CD4-positive, alpha-beta memory T cell (primary cell): ENCODE results near the gene NCL. TPM values are rescaled to one million over a fixed set of nuclear protein-coding genes. Genes with fewer than 3 reads are reported as not detected.
A peak's percentile ranks its signal among the peaks of the same experiment; 100 is the strongest.

Source experiments
- CTCF ChIA-PET: fragments of 350-600 bp; sonication (Branson Sonifier 250); formaldehyde crosslinking; loops from one replicate; lab custom pipeline; 2021; ENCODE audit warnings: inconsistent platforms; ENCODE audit not compliant: partially characterized antibody; lab: Charles Lee
- POLR2A ChIA-PET: fragments of 350-600 bp; sonication (Branson Sonifier 250); formaldehyde crosslinking; loops from one replicate; lab custom pipeline; 2021; ENCODE audit not compliant: partially characterized antibody; lab: Charles Lee
- DNase-seq, 5 donors: peaks; one replicate each; pipeline versions ENCODE4 v3.0.0 to v3.0.0-alpha.2; 2020 to 2022; ENCODE audit warnings: mixed read lengths in 1 of 5
- H3K27ac ChIP-seq: one replicate; pipeline ENCODE4 v1.7.0; 2013; ENCODE audit warnings: low read depth, low read length
- H3K27me3 ChIP-seq: 2 replicates; pipeline ENCODE4 v1.7.0; 2013; ENCODE audit warnings: mild to moderate bottlenecking, low read length, moderate library complexity; ENCODE audit not compliant: insufficient read depth
- H3K36me3 ChIP-seq: 2 replicates; pipeline ENCODE4 v1.7.0; 2013; ENCODE audit warnings: mild to moderate bottlenecking, low read length, moderate library complexity; ENCODE audit not compliant: insufficient read depth
- H3K4me1 ChIP-seq: 2 replicates; pipeline ENCODE4 v1.7.0; 2013; ENCODE audit warnings: mild to moderate bottlenecking, low read length, moderate library complexity; ENCODE audit not compliant: insufficient read depth
- H3K4me3 ChIP-seq, 2 donors: one replicate each; pipeline ENCODE4 v1.7.0; 2013; ENCODE audit warnings: low read length in 2 of 2, mild to moderate bottlenecking in 1 of 2
- H3K9me3 ChIP-seq, 2 donors: one replicate each; pipeline ENCODE4 v1.7.0; 2013; ENCODE audit warnings: low read length in 2 of 2, control low read depth in 1 of 2; ENCODE audit not compliant: control insufficient read depth in 1 of 2
- H3K27ac Mint-ChIP-seq, 7 donors: one replicate each; pipeline ENCODE4 v1.8.0; 2020 to 2021; ENCODE audit warnings: mixed read lengths in 7 of 7, mild to moderate bottlenecking in 6 of 7, inconsistent platforms in 3 of 7, moderate library complexity in 3 of 7
- H3K27me3 Mint-ChIP-seq, 2 donors: one replicate each; pipeline ENCODE4 v1.8.0; 2020 to 2021; ENCODE audit warnings: mixed read lengths in 2 of 2
- H3K36me3 Mint-ChIP-seq, 2 donors: one replicate each; pipeline ENCODE4 v1.8.0; 2020 to 2021; ENCODE audit warnings: mixed read lengths in 2 of 2, inconsistent platforms in 1 of 2, mild to moderate bottlenecking in 1 of 2
- H3K4me1 Mint-ChIP-seq, 4 donors: one replicate each; pipeline ENCODE4 v1.8.0; 2020 to 2021; ENCODE audit warnings: mixed read lengths in 4 of 4, mild to moderate bottlenecking in 1 of 4
- H3K4me3 Mint-ChIP-seq, 8 donors: one replicate each; pipeline ENCODE4 v1.8.0; 2020 to 2021; ENCODE audit warnings: mixed read lengths in 8 of 8, mild to moderate bottlenecking in 7 of 8, moderate library complexity in 6 of 8, inconsistent platforms in 3 of 8
- H3K9me3 Mint-ChIP-seq, 8 donors: one replicate each; pipeline ENCODE4 v1.8.0; 2020 to 2021; ENCODE audit warnings: mixed read lengths in 8 of 8, mild to moderate bottlenecking in 5 of 8, inconsistent platforms in 3 of 8, moderate library complexity in 1 of 8
- intact Hi-C: fragments of 100-400 bp; cut with micrococcal nuclease; formaldehyde crosslinking; loops from one replicate; pipeline ENCODE4 v1.15.1; 2023
- polyA plus RNA-seq, 2 donors: library from polyadenylated mRNA; unstranded; fragments of 300-500 nt; fragmentation: Illumina TruSeq; gene quantifications; one replicate each; pipeline ENCODE4 v1.2.3, GENCODE V29; 2021
- total RNA-seq, 2 experiments: library from RNA; stranded (reverse); gene quantifications; one replicate each; pipeline ENCODE4 v1.2.3, GENCODE V29; 2021

Gene NCL, protein sequence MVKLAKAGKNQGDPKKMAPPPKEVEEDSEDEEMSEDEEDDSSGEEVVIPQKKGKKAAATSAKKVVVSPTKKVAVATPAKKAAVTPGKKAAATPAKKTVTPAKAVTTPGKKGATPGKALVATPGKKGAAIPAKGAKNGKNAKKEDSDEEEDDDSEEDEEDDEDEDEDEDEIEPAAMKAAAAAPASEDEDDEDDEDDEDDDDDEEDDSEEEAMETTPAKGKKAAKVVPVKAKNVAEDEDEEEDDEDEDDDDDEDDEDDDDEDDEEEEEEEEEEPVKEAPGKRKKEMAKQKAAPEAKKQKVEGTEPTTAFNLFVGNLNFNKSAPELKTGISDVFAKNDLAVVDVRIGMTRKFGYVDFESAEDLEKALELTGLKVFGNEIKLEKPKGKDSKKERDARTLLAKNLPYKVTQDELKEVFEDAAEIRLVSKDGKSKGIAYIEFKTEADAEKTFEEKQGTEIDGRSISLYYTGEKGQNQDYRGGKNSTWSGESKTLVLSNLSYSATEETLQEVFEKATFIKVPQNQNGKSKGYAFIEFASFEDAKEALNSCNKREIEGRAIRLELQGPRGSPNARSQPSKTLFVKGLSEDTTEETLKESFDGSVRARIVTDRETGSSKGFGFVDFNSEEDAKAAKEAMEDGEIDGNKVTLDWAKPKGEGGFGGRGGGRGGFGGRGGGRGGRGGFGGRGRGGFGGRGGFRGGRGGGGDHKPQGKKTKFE
- total RNA-seq (100 to 1,000 TPM; 380 to 390 TPM), polyA plus RNA-seq (100 to 1,000 TPM; 150 to 593 TPM)

DNA sequence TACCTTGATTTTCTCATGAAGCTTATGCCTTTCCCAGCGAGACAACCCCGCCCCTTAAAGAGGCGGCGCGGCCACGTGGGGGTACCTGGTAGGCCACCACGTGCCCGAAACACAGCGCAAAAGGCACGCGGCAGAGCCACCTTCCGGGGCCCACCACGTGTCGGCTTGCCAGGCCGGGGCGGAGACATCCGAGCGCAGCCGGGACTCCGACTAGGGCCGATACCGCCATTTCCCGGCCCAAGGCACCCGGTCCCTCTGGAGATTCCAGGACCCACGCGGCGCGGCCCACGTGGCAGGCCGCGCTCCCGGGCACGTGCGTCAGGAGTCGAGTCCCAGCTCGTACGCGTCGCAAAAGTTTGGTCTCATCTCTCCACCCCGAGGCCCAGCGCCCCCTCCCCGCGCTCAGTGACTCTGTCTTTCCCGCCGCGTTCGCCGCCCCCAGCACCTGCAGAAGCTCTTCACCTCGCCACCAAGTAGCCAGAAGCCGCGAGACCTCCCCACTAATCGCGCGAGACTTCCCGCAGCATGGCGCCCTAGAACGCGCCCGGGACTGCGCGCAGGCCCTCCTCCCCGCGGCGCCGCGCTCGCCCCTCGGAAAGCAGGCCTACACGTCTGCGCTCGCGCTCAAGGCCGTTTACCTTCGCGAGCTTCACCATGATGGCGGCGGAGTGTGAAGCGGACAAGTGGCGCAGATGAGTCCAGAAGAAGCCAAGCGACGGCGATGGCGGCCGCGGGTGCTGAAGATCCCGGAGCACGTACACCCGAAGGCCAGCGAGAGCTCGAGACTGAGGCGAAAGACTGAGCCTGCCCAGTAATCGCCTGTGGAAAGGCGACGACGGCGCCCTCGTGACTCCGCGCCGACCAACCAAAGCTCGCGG lies at the start of gene NCL:
TSS of gene NCL (minus strand) at position 787 of the 878 bp plus-strand sequence. CDS start at position 656, 131 bp downstream.
- ChIA-PET POLR2A (interaction anchor here (0.5 to 9.2 kb wide), 32 partner anchors 10 to 1086 kb away, joined by 3 to 128 read pairs (median 5); partner anchors contain the start of genes COPS7B, EIF4E2, PSMD1 and PTMA), CTCF (interaction anchor here (0.6 to 10.2 kb wide), 8 partner anchors 12 to 211 kb away, joined by 3 to 111 read pairs (median 4); no protein-coding TSS in a partner anchor)
- Histone ChIP-seq H3K4me3 (peak within 1 kb of the TSS; percentile 77 to 92), H3K4me1 (peaks cover 51% of the 10 kb centered on the region), H3K36me3 (peaks cover 44% of the 10 kb centered on the region), H3K9me3 (no peaks in the 10 kb centered on the region), H3K27ac (peak within 1 kb of the TSS; percentile 96), H3K27me3 (no peaks in the 10 kb centered on the region)
- Mint-ChIP-seq H3K9me3 (peaks cover 0 to 5% (median 0%) of the 10 kb centered on the region in 8 donors), H3K4me3 (peak within 1 kb of the TSS; percentile 92 to 98 (median 96)), H3K27me3 (peaks cover 0 to 3% of the 10 kb centered on the region in 2 donors), H3K36me3 (peaks cover 37 to 48% of the 10 kb centered on the region in 2 donors), H3K4me1 (peaks cover 31 to 59% (median 45%) of the 10 kb centered on the region in 4 donors), H3K27ac (peak within 1 kb of the TSS; percentile 99 to 100 (median 99))
- DNase-seq: peak; percentile 90 to 96 (median 92)
- intact Hi-C loops: loop anchor here (1.0 to 5.0 kb wide), 7 partner anchors 12 to 317 kb away; partner anchors contain the start of genes PDE6D and PTMA

DNA sequence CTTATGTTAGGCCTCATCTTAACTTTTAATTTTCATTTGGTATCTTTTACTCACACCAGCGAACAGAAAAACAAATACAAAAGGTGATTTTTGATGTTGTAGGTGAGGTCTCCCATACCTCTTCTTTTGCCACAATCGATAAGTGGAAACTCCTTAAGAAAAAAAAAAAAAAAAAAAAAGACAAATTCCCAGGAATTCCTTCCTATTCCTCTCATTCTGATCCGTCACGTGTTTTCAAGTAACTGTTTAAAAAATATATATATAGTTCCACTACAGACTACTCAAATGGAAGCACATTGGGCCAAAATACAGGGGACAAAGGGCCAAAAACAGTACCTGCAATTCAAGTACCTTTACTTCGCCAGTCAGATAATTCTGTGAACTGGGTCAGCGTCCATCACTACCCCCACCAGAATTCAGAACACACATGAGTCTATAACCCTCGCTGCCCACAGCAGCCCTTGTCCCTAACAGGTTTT lies 49.5 kb upstream of the NCL start:
- ChIA-PET CTCF (interaction anchor here (1.4 to 2.1 kb wide), 3 partner anchors 31 to 200 kb away, joined by 3 to 8 read pairs (median 5); no protein-coding TSS in a partner anchor), POLR2A (interaction anchor here (0.5 to 3.6 kb wide), 9 partner anchors 10 to 274 kb away, joined by 3 to 54 read pairs (median 4); partner anchors contain the start of genes NCL and PTMA)
- peak overlapping the region; percentile 87 for H3K27ac ChIP-seq
- Mint-ChIP-seq H3K36me3 (peaks cover 0 to 5% of the 10 kb centered on the region in 2 donors), H3K4me1 (peaks cover 14 to 25% (median 21%) of the 10 kb centered on the region in 4 donors), H3K9me3 (no peaks in the 10 kb centered on the region), H3K27ac (peak overlapping the region; percentile 94 to 99 (median 99)), H3K4me3 (peak overlapping the region; percentile 88 to 91 (median 90)), H3K27me3 (peaks cover 0 to 2% of the 10 kb centered on the region in 2 donors)
- H3K36me3 ChIP-seq: no peaks in the 10 kb centered on the region
- peak overlapping the region; percentile 63 to 84 for H3K4me3 ChIP-seq
- no peak for DNase-seq
- peaks cover 14% of the 10 kb centered on the region for H3K4me1 ChIP-seq
- intact Hi-C loops: loop anchor here (1.0 to 5.0 kb wide), 7 partner anchors 31 to 1039 kb away; partner anchors contain the start of genes EIF4E2, NCL, PDE6D and TIGD1
- no peaks in the 10 kb centered on the region for H3K27me3 ChIP-seq
- no peaks in the 10 kb centered on the region for H3K9me3 ChIP-seq

DNA sequence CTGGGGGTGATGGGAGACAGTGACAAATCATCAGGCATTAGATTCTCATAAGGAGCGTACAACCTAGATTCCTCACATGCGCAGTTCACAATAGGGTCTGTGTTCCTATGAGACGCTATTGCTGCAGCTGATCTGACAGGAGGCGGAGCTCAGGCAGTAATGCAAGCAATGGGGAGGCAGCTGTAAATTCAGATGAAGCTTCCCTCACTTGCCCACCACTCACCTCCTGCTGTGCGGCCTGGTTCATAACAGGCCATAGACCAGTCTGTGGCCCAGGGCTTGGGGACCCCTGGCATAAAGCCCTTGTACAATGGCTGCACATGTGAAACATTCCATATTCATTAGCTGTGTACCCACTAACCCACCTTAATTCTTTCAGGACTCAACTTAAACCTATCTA lies 47.9 kb upstream of the NCL start:
- no peaks in the 10 kb centered on the region for H3K9me3 ChIP-seq
- POLR2A ChIA-PET: interaction anchor here (3.6 kb wide), 1 partner anchor 48 kb away, joined by 54 read pairs; the partner anchor contains the start of gene NCL
- Mint-ChIP-seq H3K27ac (peak overlapping the region; percentile 22 to 81 (median 64)), H3K36me3 (peaks cover 0 to 5% of the 10 kb centered on the region in 2 donors), H3K9me3 (no peaks in the 10 kb centered on the region), H3K4me3 (no peak overlapping the region), H3K4me1 (peaks cover 10 to 20% (median 17%) of the 10 kb centered on the region in 4 donors), H3K27me3 (no peaks in the 10 kb centered on the region)
- CTCF ChIA-PET: interaction anchor here (0.9 to 1.9 kb wide), 7 partner anchors 21 to 46 kb away, joined by 3 to 5 read pairs (median 4); no protein-coding TSS in a partner anchor
- no peak overlapping the region for H3K4me3 ChIP-seq
- intact Hi-C loops: loop anchor here (5.0 kb wide), 2 partner anchors 270 to 1040 kb away; partner anchors contain the start of genes EIF4E2, PDE6D and TIGD1
- no peak overlapping the region for H3K27ac ChIP-seq
- DNase-seq: no peak
- no peaks in the 10 kb centered on the region for H3K36me3 ChIP-seq
- no peaks in the 10 kb centered on the region for H3K27me3 ChIP-seq
- peaks cover 14% of the 10 kb centered on the region for H3K4me1 ChIP-seq

DNA sequence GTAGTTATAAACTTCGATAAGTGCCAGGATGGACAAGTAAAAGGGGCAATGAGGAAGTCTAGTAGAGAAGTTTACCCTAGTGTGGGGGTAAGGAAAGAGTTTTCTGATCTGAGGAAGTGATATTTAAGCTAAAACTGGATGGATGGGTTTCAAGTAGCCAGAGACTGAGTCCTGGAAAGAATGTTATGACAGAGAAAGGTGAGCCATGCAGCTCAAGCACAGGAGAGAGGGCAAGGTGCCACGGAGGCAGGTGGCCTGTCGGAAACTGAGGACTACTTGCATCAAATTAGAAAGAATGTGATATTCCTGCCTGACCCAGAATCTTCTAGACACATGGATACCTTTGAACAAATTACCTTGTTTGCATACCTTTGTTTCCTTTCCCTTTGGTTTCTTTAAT lies 39.5 kb upstream of the NCL start:
- ChIA-PET POLR2A (no interaction called here), CTCF (interaction anchor here (3.1 kb wide), 1 partner anchor 23 kb away, joined by 24 read pairs; no protein-coding TSS in a partner anchor)
- H3K27me3 ChIP-seq: no peaks in the 10 kb centered on the region
- no peak overlapping the region for H3K4me3 Mint-ChIP-seq
- H3K4me1 ChIP-seq: no peaks in the 10 kb centered on the region
- H3K36me3 Mint-ChIP-seq: peaks cover 7 to 26% of the 10 kb centered on the region in 2 donors
- H3K4me3 ChIP-seq: no peak overlapping the region
- H3K27me3 Mint-ChIP-seq: no peaks in the 10 kb centered on the region
- DNase-seq: no peak
- H3K4me1 Mint-ChIP-seq: no peaks in the 10 kb centered on the region
- intact Hi-C loops: no loop called here
- H3K9me3 ChIP-seq: no peaks in the 10 kb centered on the region
- no peak overlapping the region for H3K27ac ChIP-seq
- H3K9me3 Mint-ChIP-seq: no peaks in the 10 kb centered on the region
- no peaks in the 10 kb centered on the region for H3K36me3 ChIP-seq
- H3K27ac Mint-ChIP-seq: no peak overlapping the region

DNA sequence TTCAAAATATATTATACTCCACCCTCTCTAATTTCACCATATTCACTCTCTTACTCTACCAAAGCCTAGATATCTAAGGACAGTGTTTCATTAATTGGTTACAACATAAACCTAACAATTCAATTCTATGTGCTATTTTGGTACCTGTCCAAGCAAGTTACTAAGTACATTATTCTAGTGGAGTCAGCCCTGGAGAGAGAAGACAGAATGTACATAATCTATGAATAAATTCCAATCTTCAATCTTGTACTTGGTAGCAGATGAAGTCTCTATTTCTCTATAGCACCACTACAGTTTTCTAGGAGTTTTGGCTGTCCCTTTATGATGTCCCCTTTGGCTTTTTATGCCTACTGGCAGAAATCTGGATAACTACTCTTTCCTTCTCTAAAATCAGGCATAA lies 38.3 kb upstream of the NCL start:
- H3K36me3 ChIP-seq: no peaks in the 10 kb centered on the region
- peaks cover 7 to 26% of the 10 kb centered on the region in 2 donors for H3K36me3 Mint-ChIP-seq
- no peak overlapping the region for H3K4me3 ChIP-seq
- intact Hi-C loops: no loop called here
- no peaks in the 10 kb centered on the region for H3K4me1 Mint-ChIP-seq
- H3K9me3 ChIP-seq: no peaks in the 10 kb centered on the region
- no peaks in the 10 kb centered on the region for H3K9me3 Mint-ChIP-seq
- H3K27ac Mint-ChIP-seq: no peak overlapping the region
- H3K27ac ChIP-seq: no peak overlapping the region
- ChIA-PET POLR2A (no interaction called here), CTCF (no interaction called here)
- H3K4me1 ChIP-seq: no peaks in the 10 kb centered on the region
- DNase-seq: no peak
- no peaks in the 10 kb centered on the region for H3K27me3 ChIP-seq
- H3K4me3 Mint-ChIP-seq: no peak overlapping the region
- H3K27me3 Mint-ChIP-seq: no peaks in the 10 kb centered on the region

DNA sequence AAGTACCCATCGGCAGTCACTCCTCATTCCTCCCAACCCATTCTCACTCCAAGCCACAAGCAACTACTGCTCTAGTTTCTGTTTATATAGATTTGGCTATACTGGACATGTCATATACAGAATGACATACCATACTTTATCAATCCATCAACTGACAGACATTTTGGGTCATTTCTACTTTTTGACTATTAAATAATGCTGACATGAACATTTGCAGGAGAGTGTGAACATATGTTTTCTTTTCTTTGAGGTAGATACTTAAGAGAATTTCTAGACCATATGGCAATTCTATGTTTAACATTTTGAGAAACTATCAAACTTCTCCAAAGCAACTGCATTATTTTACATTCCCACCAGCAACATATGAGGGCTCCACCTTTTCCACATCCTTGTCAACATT lies 33.4 kb upstream of the NCL start:
- H3K9me3 ChIP-seq: no peaks in the 10 kb centered on the region
- POLR2A ChIA-PET: no interaction called here
- Mint-ChIP-seq H3K4me1 (no peaks in the 10 kb centered on the region), H3K4me3 (no peak overlapping the region), H3K27ac (no peak overlapping the region), H3K36me3 (peaks cover 0 to 4% of the 10 kb centered on the region in 2 donors), H3K9me3 (no peaks in the 10 kb centered on the region), H3K27me3 (no peaks in the 10 kb centered on the region)
- H3K36me3 ChIP-seq: no peaks in the 10 kb centered on the region
- H3K27me3 ChIP-seq: no peaks in the 10 kb centered on the region
- H3K27ac ChIP-seq: no peak overlapping the region
- CTCF ChIA-PET: no interaction called here
- H3K4me3 ChIP-seq: no peak overlapping the region
- no peaks in the 10 kb centered on the region for H3K4me1 ChIP-seq
- no peak for DNase-seq
- intact Hi-C loops: no loop called here
